Measurements from ENCODE around the gene CTNNA3.

Gene CTNNA3

DNA sequence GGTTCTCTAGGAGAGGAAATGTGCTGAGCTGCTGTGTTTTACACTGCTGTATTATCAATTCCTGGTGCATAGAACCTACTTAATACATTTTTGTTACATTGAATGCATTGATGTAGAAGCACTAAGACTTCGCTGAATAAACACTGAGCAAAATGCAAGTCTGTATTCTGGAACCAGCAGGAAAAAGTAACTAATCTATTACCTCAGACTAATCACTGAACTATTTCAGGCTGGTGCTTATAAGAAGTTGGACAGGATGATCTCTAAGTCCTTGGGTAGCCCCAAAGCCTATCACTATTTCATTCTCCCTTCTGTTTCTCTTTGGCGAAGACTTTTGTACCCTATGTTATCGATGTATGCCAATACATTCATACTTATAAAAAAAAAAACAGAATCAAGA, 857.3 kb downstream of the CTNNA3 start:
- Histone ChIP-seq H3K36me3 (ENCODE audit: control insufficient read depth, insufficient read depth, low read length) (no peaks in the 10 kb centered on the region), H3K9me3 (ENCODE audit: control insufficient read depth, insufficient read depth, low read depth, low read length) (no peaks in the 10 kb centered on the region), H3K4me3 (ENCODE audit: low read depth, low read length) (no peak overlapping the region), H3K27ac (ENCODE audit: low read depth, low read length) (no peak overlapping the region), H3K27me3 (ENCODE audit: control insufficient read depth, insufficient read depth, low read length) (no peaks in the 10 kb centered on the region), H3K9ac (ENCODE audit: low read length) (no peak overlapping the region), H3K4me1 (ENCODE audit: control insufficient read depth, insufficient read depth, low read length) (peaks cover 17% of the 10 kb centered on the region)

DNA sequence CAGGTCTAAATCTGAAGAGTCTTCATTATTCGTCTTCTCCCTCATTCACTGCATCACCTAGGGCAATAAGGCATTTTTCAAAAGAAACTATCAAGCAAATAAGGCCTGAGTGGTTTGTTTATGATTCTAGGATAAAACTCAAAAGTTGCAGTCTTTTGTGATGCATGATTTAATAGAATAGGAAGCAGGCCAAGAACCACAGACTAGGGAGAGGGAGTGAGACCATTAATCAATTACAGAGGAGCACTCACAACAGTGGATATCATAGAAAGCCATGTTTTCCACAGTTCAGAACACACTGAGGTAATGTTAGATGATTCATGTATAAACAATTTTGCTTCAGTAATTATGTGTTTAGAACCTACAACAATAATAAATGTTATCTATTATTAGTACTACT, 858.0 kb downstream of the CTNNA3 start:
- Histone ChIP-seq H3K27me3 (ENCODE audit: control insufficient read depth, insufficient read depth, low read length) (no peaks in the 10 kb centered on the region), H3K4me3 (ENCODE audit: low read depth, low read length) (no peak overlapping the region), H3K9me3 (ENCODE audit: control insufficient read depth, insufficient read depth, low read depth, low read length) (no peaks in the 10 kb centered on the region), H3K4me1 (ENCODE audit: control insufficient read depth, insufficient read depth, low read length) (peaks cover 17% of the 10 kb centered on the region), H3K36me3 (ENCODE audit: control insufficient read depth, insufficient read depth, low read length) (no peaks in the 10 kb centered on the region), H3K27ac (ENCODE audit: low read depth, low read length) (no peak overlapping the region), H3K9ac (ENCODE audit: low read length) (no peak overlapping the region)

DNA sequence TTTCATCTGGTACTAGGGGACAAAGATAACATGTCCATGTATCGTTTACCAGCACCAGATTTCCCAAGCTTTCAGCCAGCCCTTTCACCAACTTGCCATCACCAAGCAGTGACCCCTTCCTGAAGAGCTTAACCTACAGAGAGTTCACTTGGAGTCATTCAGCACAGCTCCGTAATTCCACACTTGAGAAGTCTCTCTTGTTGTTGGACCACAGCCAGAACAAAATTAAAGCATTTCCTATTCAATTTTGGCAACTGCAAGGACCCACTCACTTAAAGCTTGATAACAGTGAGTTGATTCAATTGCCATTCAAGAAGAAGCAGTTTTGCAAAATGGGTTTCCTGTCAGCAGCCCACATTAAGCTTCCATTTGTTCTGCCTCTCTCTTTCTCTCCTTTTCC, 858.7 kb downstream of the CTNNA3 start:
- no peak overlapping the region for H3K9ac ChIP-seq (ENCODE audit: low read length)

DNA sequence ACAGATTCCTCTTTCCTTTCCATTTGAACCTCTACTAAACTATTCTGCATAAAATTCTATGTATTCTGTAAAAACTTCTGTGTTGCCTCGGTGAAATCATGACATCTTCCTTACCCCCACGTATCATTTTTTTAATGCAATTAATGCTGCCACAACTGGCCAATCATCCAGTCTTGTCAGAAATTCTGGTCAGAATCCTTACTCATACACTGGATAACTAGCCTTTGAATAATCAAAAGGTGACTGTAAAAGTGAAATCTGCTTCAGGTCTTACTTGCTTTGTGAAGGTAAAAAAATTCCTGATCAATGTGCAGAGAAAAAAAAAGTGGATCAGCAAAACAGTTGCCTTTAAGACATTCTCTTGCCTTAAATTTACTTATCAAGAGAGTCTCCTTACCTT, 859.2 kb downstream of the CTNNA3 start:
- no peak overlapping the region for H3K27ac ChIP-seq (ENCODE audit: low read depth, low read length)
- H3K4me1 ChIP-seq (ENCODE audit: control insufficient read depth, insufficient read depth, low read length), result peaks cover 17% of the 10 kb centered on the region
- H3K36me3 ChIP-seq (ENCODE audit: control insufficient read depth, insufficient read depth, low read length), result no peaks in the 10 kb centered on the region
- no peaks in the 10 kb centered on the region for H3K27me3 ChIP-seq (ENCODE audit: control insufficient read depth, insufficient read depth, low read length)
- H3K9ac ChIP-seq (ENCODE audit: low read length), result no peak overlapping the region
- no peak overlapping the region for H3K4me3 ChIP-seq (ENCODE audit: low read depth, low read length)
- no peaks in the 10 kb centered on the region for H3K9me3 ChIP-seq (ENCODE audit: control insufficient read depth, insufficient read depth, low read depth, low read length)

More for the DNA sequence above, 858.7 kb downstream of the CTNNA3 start:
- peaks cover 17% of the 10 kb centered on the region for H3K4me1 ChIP-seq (ENCODE audit: control insufficient read depth, insufficient read depth, low read length)
- no peaks in the 10 kb centered on the region for H3K36me3 ChIP-seq (ENCODE audit: control insufficient read depth, insufficient read depth, low read length)
- H3K27me3 ChIP-seq (ENCODE audit: control insufficient read depth, insufficient read depth, low read length), result no peaks in the 10 kb centered on the region
- H3K9me3 ChIP-seq (ENCODE audit: control insufficient read depth, insufficient read depth, low read depth, low read length), result no peaks in the 10 kb centered on the region
- no peak overlapping the region for H3K27ac ChIP-seq (ENCODE audit: low read depth, low read length)
- H3K4me3 ChIP-seq (ENCODE audit: low read depth, low read length), result no peak overlapping the region

DNA sequence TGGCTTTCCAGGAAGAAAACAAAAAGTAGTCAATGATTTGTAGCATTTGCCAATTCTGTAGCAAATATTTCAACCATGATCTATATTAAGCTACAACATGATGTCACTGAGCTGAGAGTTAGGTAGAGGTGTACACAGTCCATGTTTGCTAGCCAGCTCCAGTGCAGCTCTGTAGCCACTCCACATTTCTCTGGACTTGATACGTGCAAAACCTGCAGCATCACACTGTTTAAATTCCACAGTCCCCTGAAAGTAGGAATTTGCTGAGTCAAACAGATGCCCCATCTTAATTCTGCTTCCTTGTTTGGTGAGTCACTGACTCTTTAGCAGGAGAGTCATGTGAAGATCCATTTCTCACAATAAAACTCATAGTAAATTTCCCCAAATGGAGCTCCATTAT, 859.9 kb downstream of the CTNNA3 start:
- H3K27me3 ChIP-seq (ENCODE audit: control insufficient read depth, insufficient read depth, low read length), result no peaks in the 10 kb centered on the region
- H3K9me3 ChIP-seq (ENCODE audit: control insufficient read depth, insufficient read depth, low read depth, low read length), result no peaks in the 10 kb centered on the region
- H3K27ac ChIP-seq (ENCODE audit: low read depth, low read length), result no peak overlapping the region
- H3K36me3 ChIP-seq (ENCODE audit: control insufficient read depth, insufficient read depth, low read length), result no peaks in the 10 kb centered on the region
- peaks cover 17% of the 10 kb centered on the region for H3K4me1 ChIP-seq (ENCODE audit: control insufficient read depth, insufficient read depth, low read length)
- no peak overlapping the region for H3K4me3 ChIP-seq (ENCODE audit: low read depth, low read length)
- H3K9ac ChIP-seq (ENCODE audit: low read length), result no peak overlapping the region

DNA sequence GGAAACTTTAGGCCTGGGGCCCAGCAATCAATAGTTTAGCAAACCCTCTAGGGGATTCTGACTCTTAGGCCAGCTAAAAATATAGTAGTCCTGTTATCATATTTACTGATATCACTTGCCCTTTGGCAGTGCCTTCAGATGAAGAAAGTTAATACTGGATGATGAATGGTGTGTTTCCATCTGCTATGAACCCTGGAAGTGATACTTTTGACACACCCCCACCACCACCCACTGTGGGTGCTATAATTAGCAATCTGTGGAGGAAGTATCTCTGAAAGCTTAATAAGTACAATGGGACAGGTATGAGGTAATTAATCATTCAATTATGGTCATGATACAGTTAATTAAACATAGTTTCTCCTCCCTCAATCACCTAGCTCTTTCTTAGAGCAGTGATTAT, 860.6 kb downstream of the CTNNA3 start:
- Histone ChIP-seq H3K4me1 (ENCODE audit: control insufficient read depth, insufficient read depth, low read length) (peaks cover 17% of the 10 kb centered on the region), H3K9ac (ENCODE audit: low read length) (no peak overlapping the region), H3K27ac (ENCODE audit: low read depth, low read length) (0 out of 2 replicates have a peak overlapping the region, but pooled peaks have one; percentile 9)

DNA sequence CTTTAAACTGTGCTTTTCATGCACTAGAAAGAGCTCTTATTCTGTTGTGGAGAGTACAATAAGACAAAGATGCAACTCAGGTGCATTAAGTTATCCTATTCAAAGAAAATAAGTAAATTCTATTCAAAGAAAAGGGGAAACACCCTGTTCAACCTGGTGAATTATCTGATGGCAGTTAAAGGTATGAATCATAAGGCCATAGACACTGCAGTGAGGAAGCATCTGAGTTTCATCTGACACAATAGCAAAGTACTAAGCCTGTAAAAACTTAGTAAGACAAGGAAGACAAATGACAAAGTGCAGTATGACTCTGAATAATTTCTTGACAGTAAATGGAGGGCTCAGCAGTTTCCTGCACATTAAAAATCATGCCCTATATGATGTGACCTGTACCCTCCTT, 861.2 kb downstream of the CTNNA3 start:
- peaks cover 17% of the 10 kb centered on the region for H3K4me1 ChIP-seq (ENCODE audit: control insufficient read depth, insufficient read depth, low read length)
- H3K27me3 ChIP-seq (ENCODE audit: control insufficient read depth, insufficient read depth, low read length), result no peaks in the 10 kb centered on the region
- H3K4me3 ChIP-seq (ENCODE audit: low read depth, low read length), result no peak overlapping the region
- no peaks in the 10 kb centered on the region for H3K36me3 ChIP-seq (ENCODE audit: control insufficient read depth, insufficient read depth, low read length)
- H3K27ac ChIP-seq (ENCODE audit: low read depth, low read length), result no peak overlapping the region
- no peak overlapping the region for H3K9ac ChIP-seq (ENCODE audit: low read length)
- no peaks in the 10 kb centered on the region for H3K9me3 ChIP-seq (ENCODE audit: control insufficient read depth, insufficient read depth, low read depth, low read length)

More for the DNA sequence above, 860.6 kb downstream of the CTNNA3 start:
- Histone ChIP-seq H3K27me3 (ENCODE audit: control insufficient read depth, insufficient read depth, low read length) (no peaks in the 10 kb centered on the region), H3K4me3 (ENCODE audit: low read depth, low read length) (no peak overlapping the region), H3K36me3 (ENCODE audit: control insufficient read depth, insufficient read depth, low read length) (no peaks in the 10 kb centered on the region), H3K9me3 (ENCODE audit: control insufficient read depth, insufficient read depth, low read depth, low read length) (no peaks in the 10 kb centered on the region)

DNA sequence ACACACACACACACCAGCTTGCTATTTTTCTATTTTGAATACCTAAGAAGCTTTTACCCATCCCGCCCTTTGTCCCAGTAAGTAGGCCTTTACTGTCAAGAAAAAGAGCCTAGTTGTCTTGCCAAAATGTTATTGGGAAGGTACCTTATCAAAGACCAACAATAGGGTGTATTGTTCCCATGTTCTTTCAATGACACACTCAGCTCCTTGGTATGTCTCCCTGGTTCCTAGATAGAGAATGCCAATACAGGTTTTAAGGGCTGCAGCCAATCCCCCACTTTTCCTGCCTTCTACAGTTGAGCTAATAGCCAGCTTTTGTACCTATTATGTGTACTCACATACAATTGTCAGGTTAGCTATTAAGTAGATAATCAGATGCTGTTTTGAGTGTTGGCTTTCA, 862.1 kb downstream of the CTNNA3 start:
- Histone ChIP-seq H3K36me3 (ENCODE audit: control insufficient read depth, insufficient read depth, low read length) (no peaks in the 10 kb centered on the region), H3K4me3 (ENCODE audit: low read depth, low read length) (no peak overlapping the region), H3K4me1 (ENCODE audit: control insufficient read depth, insufficient read depth, low read length) (peaks cover 17% of the 10 kb centered on the region), H3K9ac (ENCODE audit: low read length) (no peak overlapping the region), H3K27me3 (ENCODE audit: control insufficient read depth, insufficient read depth, low read length) (no peaks in the 10 kb centered on the region), H3K9me3 (ENCODE audit: control insufficient read depth, insufficient read depth, low read depth, low read length) (no peaks in the 10 kb centered on the region), H3K27ac (ENCODE audit: low read depth, low read length) (no peak overlapping the region)

DNA sequence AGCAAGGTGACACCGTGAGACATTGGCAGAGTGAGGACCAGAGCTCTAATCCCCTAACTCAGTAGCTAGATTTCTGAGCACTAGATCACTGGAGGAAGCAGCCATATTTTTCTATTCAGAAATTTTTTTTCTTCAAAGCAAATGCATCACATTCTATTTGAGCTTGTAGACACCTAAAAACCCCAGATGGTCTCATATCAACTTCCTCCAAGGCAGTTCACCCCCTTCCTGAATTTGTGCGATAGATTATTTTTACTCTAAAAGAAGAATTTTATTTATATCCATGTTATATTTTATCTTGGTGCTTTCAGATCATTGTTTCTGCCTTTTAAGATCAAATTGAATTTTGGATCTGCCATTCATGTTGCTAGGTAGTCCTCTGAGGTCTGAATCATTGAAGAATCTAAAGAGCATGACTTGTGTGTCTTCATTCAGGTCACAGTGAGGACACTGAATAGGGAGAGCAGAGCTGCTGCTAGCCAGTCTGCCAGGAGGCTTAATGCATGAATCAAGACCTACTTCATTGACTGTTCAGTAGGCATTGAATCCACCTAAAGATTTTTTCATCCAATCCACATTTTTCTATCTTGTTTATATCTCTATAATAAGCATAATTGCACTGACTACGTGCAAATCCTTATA, 863.1 kb downstream of the CTNNA3 start:
- no peaks in the 10 kb centered on the region for H3K27me3 ChIP-seq (ENCODE audit: control insufficient read depth, insufficient read depth, low read length)
- no peaks in the 10 kb centered on the region for H3K9me3 ChIP-seq (ENCODE audit: control insufficient read depth, insufficient read depth, low read depth, low read length)
- no peak overlapping the region for H3K27ac ChIP-seq (ENCODE audit: low read depth, low read length)
- H3K36me3 ChIP-seq (ENCODE audit: control insufficient read depth, insufficient read depth, low read length), result no peaks in the 10 kb centered on the region
- no peak overlapping the region for H3K9ac ChIP-seq (ENCODE audit: low read length)
- H3K4me3 ChIP-seq (ENCODE audit: low read depth, low read length), result no peak overlapping the region
- peaks cover 17% of the 10 kb centered on the region for H3K4me1 ChIP-seq (ENCODE audit: control insufficient read depth, insufficient read depth, low read length)

DNA sequence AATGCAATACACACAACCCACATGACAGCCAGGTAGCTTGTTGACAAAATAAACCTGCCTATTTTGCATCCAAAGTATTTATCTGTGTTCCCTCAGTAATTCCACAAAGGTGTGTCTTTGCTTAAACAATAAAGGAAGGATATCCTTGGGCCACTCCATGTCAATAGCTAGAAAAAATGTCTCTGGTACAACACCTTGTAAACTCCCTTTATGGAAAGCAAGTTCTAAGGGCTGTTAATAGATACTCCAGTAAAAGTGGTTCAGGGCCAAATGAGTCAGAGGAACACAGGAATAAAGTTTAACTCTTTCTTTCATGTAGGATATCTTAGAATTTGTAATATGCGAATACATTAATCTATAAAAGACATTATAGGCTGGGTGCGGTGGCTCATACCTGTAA, 867.0 kb downstream of the CTNNA3 start:
- H3K36me3 ChIP-seq (ENCODE audit: control insufficient read depth, insufficient read depth, low read length), result no peaks in the 10 kb centered on the region
- H3K9ac ChIP-seq (ENCODE audit: low read length), result no peak overlapping the region
- no peaks in the 10 kb centered on the region for H3K4me1 ChIP-seq (ENCODE audit: control insufficient read depth, insufficient read depth, low read length)
- no peaks in the 10 kb centered on the region for H3K27me3 ChIP-seq (ENCODE audit: control insufficient read depth, insufficient read depth, low read length)
- no peak overlapping the region for H3K4me3 ChIP-seq (ENCODE audit: low read depth, low read length)
- H3K27ac ChIP-seq (ENCODE audit: low read depth, low read length), result no peak overlapping the region
- no peaks in the 10 kb centered on the region for H3K9me3 ChIP-seq (ENCODE audit: control insufficient read depth, insufficient read depth, low read depth, low read length)

DNA sequence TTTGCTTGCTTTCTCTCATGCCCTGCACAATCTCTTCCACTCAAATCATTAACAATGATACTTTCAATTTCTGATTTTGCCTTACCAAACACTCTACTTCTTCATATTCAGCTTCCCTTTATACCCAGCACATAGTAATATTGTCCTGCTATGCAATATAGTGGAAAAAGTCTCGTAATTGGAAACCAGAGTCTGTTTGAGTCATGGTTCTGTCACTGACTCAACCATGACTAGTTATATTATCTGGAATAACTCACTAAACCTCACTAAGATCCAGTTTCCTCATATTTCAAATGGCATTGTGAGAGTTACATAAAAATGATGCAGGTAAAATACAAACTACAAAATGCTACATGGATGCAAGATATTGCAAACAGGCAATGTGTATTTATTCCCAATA, 868.6 kb downstream of the CTNNA3 start:
- peaks cover 10% of the 10 kb centered on the region; the same call in 1 of the 2 replicates for H3K4me1 ChIP-seq (ENCODE audit: control insufficient read depth, insufficient read depth, low read length)
- H3K36me3 ChIP-seq (ENCODE audit: control insufficient read depth, insufficient read depth, low read length), result no peaks in the 10 kb centered on the region
- H3K4me3 ChIP-seq (ENCODE audit: low read depth, low read length), result no peak overlapping the region
- no peak overlapping the region for H3K27ac ChIP-seq (ENCODE audit: low read depth, low read length)
- no peaks in the 10 kb centered on the region for H3K9me3 ChIP-seq (ENCODE audit: control insufficient read depth, insufficient read depth, low read depth, low read length)
- no peaks in the 10 kb centered on the region for H3K27me3 ChIP-seq (ENCODE audit: control insufficient read depth, insufficient read depth, low read length)
- H3K9ac ChIP-seq (ENCODE audit: low read length), result no peak overlapping the region

Data from HUES6 (cell line).